HCT116 (cell line): ENCODE results near the gene TRIM59. TPM values are rescaled to one million over a fixed set of nuclear protein-coding genes. Genes with fewer than 3 reads are reported as not detected.

Experiments used
- ATAC-seq: fragments of 200-7000 bp; cut with Tn5 transposase; 2 replicates; pipeline ENCODE4 v1.9.1; 2020; ENCODE audit warnings: mild to moderate bottlenecking, moderate library complexity
- BruUV-seq: library from RNA; stranded (reverse); fragments of 400-500 nt; replicated peaks from 2 replicates; lab custom pipeline; 2021; lab: Mats Ljungman, UMichigan
- CTCF ChIA-PET: fragments of 300-600 bp; sonication (Branson Sonifier 250); formaldehyde crosslinking; loops from one replicate; lab custom pipeline; 2021; ENCODE audit warnings: antibody characterized with exemption; lab: Charles Lee
- POLR2A ChIA-PET: fragments of 300-600, 350-600 bp; sonication (Branson Sonifier 250); formaldehyde crosslinking; loops from one replicate; lab custom pipeline; 2021; ENCODE audit warnings: antibody characterized with exemption; lab: Charles Lee
- RAD21 ChIA-PET, 2 experiments: fragments of 300-600 bp; sonication (Branson Sonifier 250); formaldehyde crosslinking; loops; one replicate each; lab custom pipeline; 2023; ENCODE audit warnings: low total read pairs in 2 of 2; ENCODE audit not compliant: uncharacterized antibody in 2 of 2, unreplicated experiment in 2 of 2, low non-redundant PET in 1 of 2; lab: Charles Lee
- DNase-seq: peaks from one replicate; pipeline ENCODE4 v3.0.0-alpha.2; 2010; ENCODE audit warnings: low read depth, low spot score
- H2AFZ ChIP-seq: fragments of 200-600 bp; shearing (Covaris generic), sonication (generic); 2 replicates; pipeline ENCODE4 v1.6.1; 2017; ENCODE audit warnings: low read depth, mixed run types, mixed read lengths, antibody characterized with exemption, low read length; ENCODE audit not compliant: poor library complexity, severe bottlenecking
- H3K27ac ChIP-seq: 2 replicates; pipeline ENCODE4 v1.5.1; 2012; ENCODE audit warnings: low read depth, low read length
- H3K27me3 ChIP-seq: fragments of 200-600 bp; sonication (generic); 2 replicates; pipeline ENCODE4 v1.6.1; 2016; ENCODE audit warnings: mixed run types, low read length, mixed read lengths; ENCODE audit not compliant: insufficient read depth
- H3K36me3 ChIP-seq, 2 experiments: fragments of 200-500 bp in 1 of 2; fragments of 200-600 bp in 1 of 2; sonication (Bioruptor generic) in 1 of 2; sonication (generic) in 1 of 2; 2 replicates each; pipeline versions ENCODE4 v1.5.1 to v1.6.1; 2014 to 2016; ENCODE audit warnings: low read length in 2 of 2, inconsistent platforms in 1 of 2, mixed read lengths in 1 of 2, mixed run types in 1 of 2; ENCODE audit not compliant: insufficient read depth in 2 of 2, control insufficient read depth in 1 of 2
- H3K4me1 ChIP-seq, 2 experiments: fragments of 200-600 bp in 1 of 2; sonication (generic) in 1 of 2; 2 replicates each; pipeline versions ENCODE4 v1.5.1 to v1.6.1; 2012 to 2017; ENCODE audit warnings: low read length in 2 of 2, inconsistent platforms in 1 of 2, mild to moderate bottlenecking in 1 of 2, mixed read lengths in 1 of 2, mixed run types in 1 of 2, moderate library complexity in 1 of 2; ENCODE audit not compliant: insufficient read depth in 2 of 2, control insufficient read depth in 1 of 2
- H3K4me2 ChIP-seq: fragments of 200-600 bp; sonication (generic); 2 replicates; pipeline ENCODE4 v1.6.1; 2017; ENCODE audit warnings: mixed run types, low read length, mixed read lengths
- H3K4me3 ChIP-seq, 2 experiments: fragments of 200-600 bp in 1 of 2; sonication (generic) in 1 of 2; replicated peaks in 1 of 2; 2 replicates each; pipeline ENCODE4 v1.5.1; 2011 to 2016; ENCODE audit warnings: low read length in 2 of 2, control low read depth in 1 of 2, low read depth in 1 of 2, mild to moderate bottlenecking in 1 of 2, mixed read lengths in 1 of 2, mixed run types in 1 of 2
- H3K79me2 ChIP-seq: fragments of 200-600 bp; sonication (generic); 2 replicates; pipeline ENCODE4 v1.6.1; 2017; ENCODE audit warnings: mild to moderate bottlenecking, mixed run types, low read length, moderate library complexity, mixed read lengths; ENCODE audit not compliant: insufficient read depth
- H3K9ac ChIP-seq: fragments of 200-600 bp; sonication (generic); 2 replicates; pipeline ENCODE4 v1.6.1; 2016; ENCODE audit warnings: low read length, mixed read lengths
- H3K9me2 ChIP-seq: fragments of 200-600 bp; sonication (generic), shearing (Covaris generic); 2 replicates; pipeline ENCODE4 v1.6.1; 2017; ENCODE audit warnings: mixed run types, mild to moderate bottlenecking, moderate library complexity; ENCODE audit not compliant: insufficient read depth
- H3K9me3 ChIP-seq, 2 experiments: fragments of 200-500 bp in 1 of 2; fragments of 200-600 bp in 1 of 2; sonication (Bioruptor generic) in 1 of 2; sonication (generic) in 1 of 2; 2 replicates each; pipeline ENCODE4 v1.6.1; 2014 to 2017; ENCODE audit warnings: low read length in 2 of 2, mixed read lengths in 2 of 2, inconsistent platforms in 1 of 2, low read depth in 1 of 2, mild to moderate bottlenecking in 1 of 2, mixed run types in 1 of 2, moderate library complexity in 1 of 2; ENCODE audit not compliant: control insufficient read depth in 1 of 2, insufficient read depth in 1 of 2
- H4K20me1 ChIP-seq: fragments of 200-600 bp; sonication (generic), shearing (Covaris generic); 2 replicates; pipeline ENCODE4 v1.6.1; 2017; ENCODE audit warnings: mixed run types, mild to moderate bottlenecking, moderate library complexity; ENCODE audit not compliant: insufficient read depth
- CBX3 ChIP-seq: IDR thresholded peaks from 2 replicates; pipeline ENCODE4 v1.6.1; 2012; ENCODE audit warnings: low read depth
- CEBPB ChIP-seq: IDR thresholded peaks from 2 replicates; pipeline ENCODE4 v1.6.1; 2012; ENCODE audit warnings: low read depth
- EGR1 ChIP-seq: IDR thresholded peaks from 2 replicates; pipeline ENCODE4 v1.6.1; 2012; ENCODE audit warnings: low read depth
- ELF1 ChIP-seq: IDR thresholded peaks from 2 replicates; pipeline ENCODE4 v1.6.1; 2012; ENCODE audit warnings: low read depth, borderline replicate concordance
- EZH2phosphoT487 ChIP-seq: fragments of 200-600 bp; IDR thresholded peaks from 2 replicates; pipeline ENCODE4 v1.6.1; 2018; ENCODE audit warnings: antibody characterized with exemption, borderline replicate concordance
- JUND ChIP-seq: IDR thresholded peaks from 2 replicates; pipeline ENCODE4 v1.6.1; 2012
- POLR2A ChIP-seq: IDR thresholded peaks from 2 replicates; pipeline ENCODE4 v1.7.0; 2011; ENCODE audit warnings: borderline replicate concordance; ENCODE audit not compliant: insufficient read depth, insufficient read length; ENCODE audit errors: extremely low read depth
- POLR2AphosphoS5 ChIP-seq: IDR thresholded peaks from 2 replicates; pipeline ENCODE4 v1.6.1; 2011; ENCODE audit warnings: mild to moderate bottlenecking, low read depth, low read length, moderate library complexity
- SIN3A ChIP-seq: IDR thresholded peaks from 2 replicates; pipeline ENCODE4 v1.6.1; 2012; ENCODE audit warnings: low read depth
- SP1 ChIP-seq: IDR thresholded peaks from 2 replicates; pipeline ENCODE4 v1.6.1; 2012; ENCODE audit warnings: low read depth
- SRF ChIP-seq: IDR thresholded peaks from 2 replicates; pipeline ENCODE4 v1.6.1; 2012; ENCODE audit warnings: low read depth
- TCF7L2 ChIP-seq: IDR thresholded peaks from 2 replicates; pipeline ENCODE4 v1.7.0; 2011; ENCODE audit warnings: borderline replicate concordance, inconsistent platforms; ENCODE audit not compliant: insufficient read depth, insufficient read length; ENCODE audit errors: extremely low read depth
- YY1 ChIP-seq: IDR thresholded peaks from 2 replicates; pipeline ENCODE4 v1.6.1; 2011; ENCODE audit warnings: low read length, low read depth, moderate library complexity, mild to moderate bottlenecking; ENCODE audit not compliant: insufficient replicate concordance; ENCODE audit errors: extremely low read depth
- ZFX ChIP-seq: fragments of 450-650 bp; IDR thresholded peaks from 2 replicates; pipeline ENCODE4 v1.6.1; 2017
- ZNF274 ChIP-seq: fragments of 200-500 bp; sonication (Bioruptor generic); IDR thresholded peaks from 2 replicates; pipeline ENCODE4 v1.6.1; 2014; ENCODE audit warnings: mild to moderate bottlenecking, low read depth, low read length, inconsistent platforms
- intact Hi-C: fragments of 100-400 bp; cut with micrococcal nuclease; formaldehyde crosslinking; loops from 2 replicates; pipeline ENCODE4 v1.10.0; 2022
- total RNA-seq: library from RNA; stranded (reverse); gene quantifications from one replicate; pipeline ENCODE4 v1.2.1, GENCODE V29; 2021; ENCODE audit not compliant: unreplicated experiment
- TF ChIP-seq, protein P1 (sequence below): IDR thresholded peaks from 2 replicates; pipeline ENCODE4 v1.6.1; 2012
- TF ChIP-seq, protein P2 (sequence below): IDR thresholded peaks from 2 replicates; pipeline ENCODE4 v1.6.1; 2012; ENCODE audit warnings: low read depth
- TF ChIP-seq, protein P3 (sequence below): IDR thresholded peaks from 2 replicates; pipeline ENCODE4 v1.6.1; 2011; ENCODE audit warnings: mild to moderate bottlenecking, low read length, moderate library complexity; ENCODE audit not compliant: insufficient replicate concordance; ENCODE audit errors: extremely low read depth

TRIM59 gene
- total RNA-seq, 1 experiment from 2014 or later: 41.6 TPM

DNA sequence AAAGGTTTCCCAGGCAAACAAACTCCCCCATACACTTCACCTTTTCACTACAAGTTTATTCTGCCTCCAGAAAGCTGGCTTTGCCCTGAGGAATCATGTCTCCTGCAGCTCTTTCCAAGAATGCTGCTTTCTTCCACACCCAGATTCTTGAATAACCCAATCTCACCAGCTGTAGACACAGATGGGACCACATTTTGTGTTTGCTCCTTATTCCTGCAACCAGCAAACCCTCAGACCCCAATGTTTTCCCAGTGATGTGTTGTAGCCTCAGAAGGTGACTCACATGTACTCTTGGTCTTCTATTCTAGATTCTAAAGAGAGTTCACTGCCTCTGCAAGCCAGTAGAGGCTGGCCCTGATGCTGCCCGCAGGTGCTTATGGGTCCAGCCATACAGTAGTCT lies 23.6 kb upstream of the TRIM59 start:
- ChIA-PET RAD21 (no interaction called here), POLR2A (no interaction called here), CTCF (no interaction called here)
- H3K9ac ChIP-seq: no peak overlapping the region
- H3K79me2 ChIP-seq: no peaks in the 10 kb centered on the region
- no peak overlapping the region for H3K27ac ChIP-seq
- no peak for DNase-seq
- peaks cover 0 to 5% of the 10 kb centered on the region in 2 experiments; a peak in 1 of 4 replicates for H3K9me3 ChIP-seq
- no TSS peak for BruUV-seq
- ATAC-seq: no peak
- 0 out of 4 replicates have a peak, but pooled peaks cover 0 to 7% of the 10 kb centered on the region in 2 experiments for H3K4me1 ChIP-seq
- no peaks in the 10 kb centered on the region for H3K9me2 ChIP-seq
- H3K36me3 ChIP-seq: no peaks in the 10 kb centered on the region
- H4K20me1 ChIP-seq: no peaks in the 10 kb centered on the region
- intact Hi-C loops: no loop called here
- no peak for TF ChIP-seq CEBPB
- no peak for TF ChIP-seq SIN3A
- no peak for TF ChIP-seq EGR1
- no peak for TF ChIP-seq JUND
- no peak for TF ChIP-seq EZH2phosphoT487
- TF ChIP-seq, protein P1, sequence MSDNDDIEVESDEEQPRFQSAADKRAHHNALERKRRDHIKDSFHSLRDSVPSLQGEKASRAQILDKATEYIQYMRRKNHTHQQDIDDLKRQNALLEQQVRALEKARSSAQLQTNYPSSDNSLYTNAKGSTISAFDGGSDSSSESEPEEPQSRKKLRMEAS: no peak
- no peak for TF ChIP-seq POLR2A
- TF ChIP-seq ZFX: no peak
- TF ChIP-seq POLR2AphosphoS5: no peak
- no peak for TF ChIP-seq TCF7L2
- TF ChIP-seq, protein P2, sequence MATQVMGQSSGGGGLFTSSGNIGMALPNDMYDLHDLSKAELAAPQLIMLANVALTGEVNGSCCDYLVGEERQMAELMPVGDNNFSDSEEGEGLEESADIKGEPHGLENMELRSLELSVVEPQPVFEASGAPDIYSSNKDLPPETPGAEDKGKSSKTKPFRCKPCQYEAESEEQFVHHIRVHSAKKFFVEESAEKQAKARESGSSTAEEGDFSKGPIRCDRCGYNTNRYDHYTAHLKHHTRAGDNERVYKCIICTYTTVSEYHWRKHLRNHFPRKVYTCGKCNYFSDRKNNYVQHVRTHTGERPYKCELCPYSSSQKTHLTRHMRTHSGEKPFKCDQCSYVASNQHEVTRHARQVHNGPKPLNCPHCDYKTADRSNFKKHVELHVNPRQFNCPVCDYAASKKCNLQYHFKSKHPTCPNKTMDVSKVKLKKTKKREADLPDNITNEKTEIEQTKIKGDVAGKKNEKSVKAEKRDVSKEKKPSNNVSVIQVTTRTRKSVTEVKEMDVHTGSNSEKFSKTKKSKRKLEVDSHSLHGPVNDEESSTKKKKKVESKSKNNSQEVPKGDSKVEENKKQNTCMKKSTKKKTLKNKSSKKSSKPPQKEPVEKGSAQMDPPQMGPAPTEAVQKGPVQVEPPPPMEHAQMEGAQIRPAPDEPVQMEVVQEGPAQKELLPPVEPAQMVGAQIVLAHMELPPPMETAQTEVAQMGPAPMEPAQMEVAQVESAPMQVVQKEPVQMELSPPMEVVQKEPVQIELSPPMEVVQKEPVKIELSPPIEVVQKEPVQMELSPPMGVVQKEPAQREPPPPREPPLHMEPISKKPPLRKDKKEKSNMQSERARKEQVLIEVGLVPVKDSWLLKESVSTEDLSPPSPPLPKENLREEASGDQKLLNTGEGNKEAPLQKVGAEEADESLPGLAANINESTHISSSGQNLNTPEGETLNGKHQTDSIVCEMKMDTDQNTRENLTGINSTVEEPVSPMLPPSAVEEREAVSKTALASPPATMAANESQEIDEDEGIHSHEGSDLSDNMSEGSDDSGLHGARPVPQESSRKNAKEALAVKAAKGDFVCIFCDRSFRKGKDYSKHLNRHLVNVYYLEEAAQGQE: no peak
- TF ChIP-seq YY1: no peak
- no peak for TF ChIP-seq SRF
- no peak for TF ChIP-seq ELF1
- TF ChIP-seq, protein P3, sequence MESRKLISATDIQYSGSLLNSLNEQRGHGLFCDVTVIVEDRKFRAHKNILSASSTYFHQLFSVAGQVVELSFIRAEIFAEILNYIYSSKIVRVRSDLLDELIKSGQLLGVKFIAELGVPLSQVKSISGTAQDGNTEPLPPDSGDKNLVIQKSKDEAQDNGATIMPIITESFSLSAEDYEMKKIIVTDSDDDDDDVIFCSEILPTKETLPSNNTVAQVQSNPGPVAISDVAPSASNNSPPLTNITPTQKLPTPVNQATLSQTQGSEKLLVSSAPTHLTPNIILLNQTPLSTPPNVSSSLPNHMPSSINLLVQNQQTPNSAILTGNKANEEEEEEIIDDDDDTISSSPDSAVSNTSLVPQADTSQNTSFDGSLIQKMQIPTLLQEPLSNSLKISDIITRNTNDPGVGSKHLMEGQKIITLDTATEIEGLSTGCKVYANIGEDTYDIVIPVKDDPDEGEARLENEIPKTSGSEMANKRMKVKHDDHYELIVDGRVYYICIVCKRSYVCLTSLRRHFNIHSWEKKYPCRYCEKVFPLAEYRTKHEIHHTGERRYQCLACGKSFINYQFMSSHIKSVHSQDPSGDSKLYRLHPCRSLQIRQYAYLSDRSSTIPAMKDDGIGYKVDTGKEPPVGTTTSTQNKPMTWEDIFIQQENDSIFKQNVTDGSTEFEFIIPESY: no peak
- TF ChIP-seq CBX3: no peak
- no peak for TF ChIP-seq ZNF274
- TF ChIP-seq SP1: no peak
- H3K27me3 ChIP-seq: no peaks in the 10 kb centered on the region
- no peak overlapping the region for H3K4me2 ChIP-seq
- no peak overlapping the region for H2AFZ ChIP-seq
- H3K4me3 ChIP-seq: no peak overlapping the region
